A673 (cell line): ENCODE measurements around the gene SMIM20. TPM values are rescaled to one million over a fixed set of nuclear protein-coding genes. Genes with fewer than 3 reads are reported as not detected.

ENCODE experiments used
- BruUV-seq: library from RNA; stranded (reverse); fragments of 400-500 nt; replicated peaks from 2 replicates; lab custom pipeline; 2021; lab: Mats Ljungman, UMichigan
- CTCF ChIA-PET: fragments of 300-600 bp; sonication (Branson Sonifier 250); formaldehyde crosslinking; loops from one replicate; lab custom pipeline; 2022; ENCODE audit warnings: antibody characterized with exemption; lab: Charles Lee
- POLR2A ChIA-PET: fragments of 300-600 bp; sonication (Branson Sonifier 250); formaldehyde crosslinking; loops from one replicate; lab custom pipeline; 2022; ENCODE audit warnings: antibody characterized with exemption; ENCODE audit not compliant: low non-redundant PET; lab: Charles Lee
- DNase-seq: peaks from one replicate; pipeline ENCODE4 v3.0.0-alpha.2; 2015; ENCODE audit warnings: low spot score
- H3K27ac ChIP-seq: fragments of 200-600 bp; sonication (generic); 2 replicates; pipeline ENCODE4 v1.5.1; 2016; ENCODE audit warnings: mixed run types, low read depth, mild to moderate bottlenecking, mixed read lengths, antibody characterized with exemption, low read length; ENCODE audit not compliant: poor library complexity, severe bottlenecking
- H3K27me3 ChIP-seq: fragments of 200-600 bp; sonication (generic); replicated peaks from 2 replicates; pipeline ENCODE4 v1.6.1; 2017; ENCODE audit warnings: mixed run types, low read depth, mild to moderate bottlenecking, mixed read lengths, antibody characterized with exemption, low read length; ENCODE audit not compliant: insufficient read depth, poor library complexity
- H3K36me3 ChIP-seq: fragments of 200-600 bp; sonication (generic); 2 replicates; pipeline ENCODE4 v1.6.1; 2016; ENCODE audit warnings: mixed run types, mild to moderate bottlenecking, mixed read lengths, antibody characterized with exemption, low read length; ENCODE audit not compliant: insufficient read depth, poor library complexity, severe bottlenecking
- H3K4me1 ChIP-seq: fragments of 200-600 bp; sonication (generic); 2 replicates; pipeline ENCODE4 v1.6.1; 2017; ENCODE audit warnings: mixed run types, mild to moderate bottlenecking, mixed read lengths, antibody characterized with exemption, low read length; ENCODE audit not compliant: insufficient read depth, poor library complexity, severe bottlenecking
- H3K4me3 ChIP-seq: fragments of 200-600 bp; sonication (generic); 2 replicates; pipeline ENCODE4 v1.5.1; 2016; ENCODE audit warnings: low read depth, mixed run types, mild to moderate bottlenecking, mixed read lengths, low read length; ENCODE audit not compliant: poor library complexity, severe bottlenecking
- H3K9me3 ChIP-seq: fragments of 200-600 bp; sonication (generic); 2 replicates; pipeline ENCODE4 v1.6.1; 2016; ENCODE audit warnings: mixed run types, low read depth, mild to moderate bottlenecking, mixed read lengths, antibody characterized with exemption, low read length; ENCODE audit not compliant: poor library complexity, severe bottlenecking
- EZH2 ChIP-seq: fragments of 200-600 bp; sonication (generic); IDR thresholded peaks from 2 replicates; pipeline ENCODE4 v1.6.1; 2017; ENCODE audit warnings: borderline replicate concordance, low read depth, mild to moderate bottlenecking, mixed read lengths, antibody characterized with exemption, low read length; ENCODE audit not compliant: poor library complexity, severe bottlenecking
- intact Hi-C: fragments of 100-400 bp; cut with micrococcal nuclease; formaldehyde crosslinking; loops from one replicate; pipeline ENCODE4 v1.10.0; 2022; ENCODE audit not compliant: unreplicated experiment
- total RNA-seq: library from RNA; stranded (reverse); gene quantifications from 2 replicates; pipeline ENCODE4 v1.2.3, GENCODE V29; 2021
- TF ChIP-seq, protein P1 (sequence below): fragments of 300-800, 200-600 bp; sonication (generic); conservative IDR thresholded peaks from 2 replicates; pipeline ENCODE4 v1.5.1; 2017; ENCODE audit warnings: low read depth, mild to moderate bottlenecking, antibody characterized with exemption, low read length, moderate library complexity, mixed read lengths

The SMIM20 gene
- total RNA-seq, 1 experiment from 2014 or later, result 25.2 TPM

DNA sequence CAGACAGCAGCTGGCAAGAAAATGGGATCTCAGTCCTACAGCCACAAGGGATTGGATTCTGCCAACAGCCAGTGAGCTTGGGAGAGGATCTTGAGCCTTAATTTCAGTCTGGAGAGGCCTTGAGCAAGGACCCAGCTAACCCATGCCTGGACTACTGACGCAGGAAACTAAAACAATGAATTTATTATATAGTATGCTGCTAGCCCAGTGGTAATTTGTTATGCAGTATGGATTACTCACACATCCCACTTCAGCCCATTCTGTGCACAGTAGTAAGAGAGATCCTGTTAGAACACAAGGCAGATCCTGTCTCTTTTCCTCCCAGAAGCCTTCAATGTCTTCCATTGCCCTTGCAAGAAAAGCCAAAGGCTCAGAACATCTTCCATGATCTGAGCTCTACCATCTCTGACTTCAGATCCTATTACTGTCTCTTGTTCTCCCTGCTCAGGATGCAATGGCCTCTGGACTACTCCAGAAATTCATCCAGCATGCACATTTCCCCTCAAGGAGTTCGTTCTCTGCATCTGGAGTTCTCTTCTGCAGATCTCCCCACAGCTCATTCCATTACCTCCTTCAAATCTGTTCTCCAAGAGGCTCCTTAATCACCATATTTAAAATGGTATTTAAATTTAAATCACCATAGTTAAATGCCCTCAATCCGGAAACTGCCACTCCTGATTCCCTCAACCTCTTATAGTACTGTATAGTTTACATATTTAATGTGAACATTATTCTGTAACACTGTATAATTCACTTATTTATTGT, 27.6 kb downstream of the SMIM20 start:
- H3K9me3 ChIP-seq, result no peaks in the 10 kb centered on the region
- intact Hi-C loops, result no loop called here
- ChIA-PET CTCF (no interaction called here), POLR2A (interaction anchor here (0.5 kb wide), 1 partner anchor 171 kb away, joined by 9 read pairs; no protein-coding TSS in a partner anchor)
- no peak overlapping the region for H3K27ac ChIP-seq
- no peak for DNase-seq
- no peaks in the 10 kb centered on the region for H3K4me1 ChIP-seq
- no peaks in the 10 kb centered on the region for H3K36me3 ChIP-seq
- no peak overlapping the region for H3K4me3 ChIP-seq
- TF ChIP-seq EZH2, result no peak
- TF ChIP-seq, protein P1, sequence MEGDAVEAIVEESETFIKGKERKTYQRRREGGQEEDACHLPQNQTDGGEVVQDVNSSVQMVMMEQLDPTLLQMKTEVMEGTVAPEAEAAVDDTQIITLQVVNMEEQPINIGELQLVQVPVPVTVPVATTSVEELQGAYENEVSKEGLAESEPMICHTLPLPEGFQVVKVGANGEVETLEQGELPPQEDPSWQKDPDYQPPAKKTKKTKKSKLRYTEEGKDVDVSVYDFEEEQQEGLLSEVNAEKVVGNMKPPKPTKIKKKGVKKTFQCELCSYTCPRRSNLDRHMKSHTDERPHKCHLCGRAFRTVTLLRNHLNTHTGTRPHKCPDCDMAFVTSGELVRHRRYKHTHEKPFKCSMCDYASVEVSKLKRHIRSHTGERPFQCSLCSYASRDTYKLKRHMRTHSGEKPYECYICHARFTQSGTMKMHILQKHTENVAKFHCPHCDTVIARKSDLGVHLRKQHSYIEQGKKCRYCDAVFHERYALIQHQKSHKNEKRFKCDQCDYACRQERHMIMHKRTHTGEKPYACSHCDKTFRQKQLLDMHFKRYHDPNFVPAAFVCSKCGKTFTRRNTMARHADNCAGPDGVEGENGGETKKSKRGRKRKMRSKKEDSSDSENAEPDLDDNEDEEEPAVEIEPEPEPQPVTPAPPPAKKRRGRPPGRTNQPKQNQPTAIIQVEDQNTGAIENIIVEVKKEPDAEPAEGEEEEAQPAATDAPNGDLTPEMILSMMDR, result no peak
- BruUV-seq, result no TSS peak
- no peaks in the 10 kb centered on the region for H3K27me3 ChIP-seq

DNA sequence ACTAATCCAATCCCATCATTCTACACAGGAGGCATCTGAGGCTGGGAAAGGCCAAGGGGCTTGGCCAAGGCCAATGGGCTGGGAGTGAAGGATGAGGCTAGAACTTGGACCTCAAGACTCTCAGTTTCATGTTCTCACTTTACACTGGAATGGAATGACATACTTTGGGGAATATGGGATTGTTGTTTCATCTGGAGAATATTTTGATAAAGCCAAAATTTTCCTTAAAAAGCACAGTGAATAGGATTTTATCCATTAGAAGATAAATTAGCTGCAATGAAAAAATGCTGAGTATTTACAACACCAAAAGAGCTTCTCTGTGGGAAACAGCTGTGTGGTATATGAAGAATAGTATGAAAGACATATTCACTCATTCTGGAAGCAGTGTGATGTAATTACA, 29.3 kb downstream of the SMIM20 start:
- no TSS peak for BruUV-seq
- Histone ChIP-seq H3K36me3 (no peaks in the 10 kb centered on the region), H3K27me3 (no peaks in the 10 kb centered on the region), H3K9me3 (no peaks in the 10 kb centered on the region), H3K27ac (no peak overlapping the region), H3K4me3 (no peak overlapping the region), H3K4me1 (no peaks in the 10 kb centered on the region)
- ChIA-PET CTCF (no interaction called here), POLR2A (no interaction called here)
- intact Hi-C loops, result no loop called here
- no peak for TF ChIP-seq EZH2
- TF ChIP-seq, protein P1, result no peak
- DNase-seq, result no peak

DNA sequence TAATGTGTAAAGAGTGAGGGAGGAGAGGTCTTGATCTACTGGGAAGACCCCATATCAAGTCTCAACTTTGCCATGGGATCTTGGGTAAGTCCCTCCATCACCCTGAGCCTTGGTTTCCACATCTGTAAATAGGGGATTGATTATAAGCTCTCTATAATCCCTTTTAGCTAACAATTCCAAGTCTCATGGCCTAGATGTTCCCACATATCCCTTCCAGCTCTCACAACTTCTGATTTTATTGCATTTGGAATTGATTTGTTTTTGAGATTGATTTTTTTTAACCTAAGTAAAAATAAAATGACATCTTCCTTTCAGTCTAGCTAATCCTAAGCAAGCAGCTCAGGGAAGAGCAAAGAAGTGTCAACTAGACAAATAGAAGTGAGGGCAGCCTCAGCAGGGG, 29.8 kb downstream of the SMIM20 start:
- H3K27me3 ChIP-seq, result no peaks in the 10 kb centered on the region
- H3K4me1 ChIP-seq, result no peaks in the 10 kb centered on the region
- no peak overlapping the region for H3K4me3 ChIP-seq
- TF ChIP-seq EZH2, result no peak
- TF ChIP-seq, protein P1, result no peak
- ChIA-PET POLR2A (no interaction called here), CTCF (no interaction called here)
- no peak for DNase-seq
- H3K9me3 ChIP-seq, result no peaks in the 10 kb centered on the region
- no peak overlapping the region for H3K27ac ChIP-seq
- no TSS peak for BruUV-seq
- H3K36me3 ChIP-seq, result no peaks in the 10 kb centered on the region
- intact Hi-C loops, result no loop called here
